Retinal pigment epithelial cell (primary cell): ENCODE measurements around the gene RAC2.

Experiments
- DNase-seq: peaks from one replicate; pipeline ENCODE4 v3.0.0-alpha.2; 2010; ENCODE audit warnings: low read depth
- H3K4me3 ChIP-seq: 2 replicates; pipeline ENCODE4 v1.5.1; 2011; ENCODE audit warnings: mild to moderate bottlenecking, low read length, control low read depth, moderate library complexity
- TF ChIP-seq, protein P1 (sequence below): conservative IDR thresholded peaks from 2 replicates; pipeline ENCODE4 v1.5.1; 2011; ENCODE audit warnings: low read depth, low read length, control low read depth, inconsistent platforms

Gene RAC2

DNA sequence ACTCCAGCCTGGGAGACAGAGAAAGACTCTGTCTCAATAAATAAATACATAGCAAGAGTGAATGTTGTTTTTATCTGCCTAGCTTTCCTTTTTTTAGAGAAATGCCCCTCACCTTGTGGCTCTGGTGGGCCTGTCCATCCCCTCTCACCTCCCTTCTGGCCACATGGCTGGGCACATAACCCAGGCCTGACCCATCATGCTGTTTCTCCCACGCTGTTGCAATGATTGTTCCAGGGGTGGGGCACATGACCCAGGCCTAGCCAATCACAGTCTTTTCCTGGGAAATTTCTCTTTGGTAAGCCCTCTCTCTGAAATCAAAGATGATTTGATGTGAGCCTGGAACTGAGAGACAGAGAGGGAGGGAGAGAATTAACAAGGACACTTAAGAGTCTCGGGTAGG lies 32.7 kb upstream of the RAC2 start:
- TF ChIP-seq, protein P1, sequence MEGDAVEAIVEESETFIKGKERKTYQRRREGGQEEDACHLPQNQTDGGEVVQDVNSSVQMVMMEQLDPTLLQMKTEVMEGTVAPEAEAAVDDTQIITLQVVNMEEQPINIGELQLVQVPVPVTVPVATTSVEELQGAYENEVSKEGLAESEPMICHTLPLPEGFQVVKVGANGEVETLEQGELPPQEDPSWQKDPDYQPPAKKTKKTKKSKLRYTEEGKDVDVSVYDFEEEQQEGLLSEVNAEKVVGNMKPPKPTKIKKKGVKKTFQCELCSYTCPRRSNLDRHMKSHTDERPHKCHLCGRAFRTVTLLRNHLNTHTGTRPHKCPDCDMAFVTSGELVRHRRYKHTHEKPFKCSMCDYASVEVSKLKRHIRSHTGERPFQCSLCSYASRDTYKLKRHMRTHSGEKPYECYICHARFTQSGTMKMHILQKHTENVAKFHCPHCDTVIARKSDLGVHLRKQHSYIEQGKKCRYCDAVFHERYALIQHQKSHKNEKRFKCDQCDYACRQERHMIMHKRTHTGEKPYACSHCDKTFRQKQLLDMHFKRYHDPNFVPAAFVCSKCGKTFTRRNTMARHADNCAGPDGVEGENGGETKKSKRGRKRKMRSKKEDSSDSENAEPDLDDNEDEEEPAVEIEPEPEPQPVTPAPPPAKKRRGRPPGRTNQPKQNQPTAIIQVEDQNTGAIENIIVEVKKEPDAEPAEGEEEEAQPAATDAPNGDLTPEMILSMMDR: no peak
- DNase-seq: no peak
- no peak overlapping the region for H3K4me3 ChIP-seq

DNA sequence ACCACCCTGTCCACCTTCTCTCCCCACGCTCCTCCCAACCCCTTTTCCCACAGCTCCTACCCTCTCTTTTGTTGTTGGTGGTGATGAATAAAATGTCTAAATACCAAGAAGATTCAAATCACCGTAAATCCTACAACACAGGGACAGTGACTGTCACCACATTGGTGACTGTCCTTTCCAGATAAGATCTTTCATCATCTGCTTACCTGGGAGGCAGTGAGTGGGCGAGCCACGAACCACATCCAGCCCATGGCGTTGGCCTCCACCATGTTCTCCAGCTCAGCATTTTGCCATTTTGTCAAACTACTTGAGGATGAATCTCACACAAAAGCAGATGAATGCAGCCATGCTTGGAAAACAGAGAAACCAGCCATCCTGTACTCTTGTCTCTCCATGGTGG lies 31.6 kb upstream of the RAC2 start:
- TF ChIP-seq, protein P1: no peak
- no peak overlapping the region for H3K4me3 ChIP-seq
- no peak for DNase-seq

DNA sequence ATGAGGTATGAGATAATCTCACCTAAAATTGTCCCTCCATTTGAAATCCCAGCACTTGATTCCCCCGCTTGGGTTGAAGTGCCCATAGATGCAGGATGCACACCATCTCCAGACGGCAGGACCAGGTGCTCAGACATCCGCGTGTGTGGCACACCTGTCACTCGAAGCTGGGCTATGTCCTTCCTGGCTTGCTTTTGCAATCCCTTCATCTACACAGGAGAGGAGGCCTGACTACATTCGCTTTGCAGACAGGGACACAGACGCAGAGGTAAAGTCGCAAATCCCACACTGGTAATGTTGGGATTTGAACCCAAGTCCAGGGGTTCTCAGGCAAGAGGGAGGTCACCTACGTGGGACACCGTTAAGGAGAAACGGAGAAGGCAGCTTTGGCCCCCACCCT lies 31.1 kb upstream of the RAC2 start:
- no peak for DNase-seq
- TF ChIP-seq, protein P1: no peak
- H3K4me3 ChIP-seq: no peak overlapping the region

DNA sequence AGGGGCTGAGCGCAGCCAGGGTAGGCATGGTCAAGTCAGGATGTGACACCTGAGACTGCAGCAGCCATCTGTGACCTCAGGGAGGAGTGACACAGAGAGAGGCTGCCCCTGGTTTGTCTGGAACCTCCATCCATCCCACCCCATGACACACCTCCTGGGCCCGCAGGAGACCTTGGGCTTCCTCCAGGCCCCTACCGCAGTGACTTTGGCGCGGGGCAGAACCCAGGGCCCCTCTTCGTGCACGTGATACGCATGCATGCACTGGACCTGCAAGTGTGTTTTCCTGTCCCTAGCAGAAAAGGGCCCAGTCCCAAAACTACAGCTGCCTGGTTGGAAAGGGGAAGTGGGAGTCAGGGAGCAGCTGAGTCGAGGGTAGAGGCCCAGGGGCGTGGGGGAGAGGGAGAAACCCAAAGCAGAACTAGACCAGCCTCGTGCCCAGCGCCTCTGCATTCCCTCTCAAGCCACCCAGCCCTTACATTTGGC lies 30.4 kb upstream of the RAC2 start:
- no peak overlapping the region for H3K4me3 ChIP-seq
- no peak for DNase-seq
- TF ChIP-seq, protein P1: no peak

DNA sequence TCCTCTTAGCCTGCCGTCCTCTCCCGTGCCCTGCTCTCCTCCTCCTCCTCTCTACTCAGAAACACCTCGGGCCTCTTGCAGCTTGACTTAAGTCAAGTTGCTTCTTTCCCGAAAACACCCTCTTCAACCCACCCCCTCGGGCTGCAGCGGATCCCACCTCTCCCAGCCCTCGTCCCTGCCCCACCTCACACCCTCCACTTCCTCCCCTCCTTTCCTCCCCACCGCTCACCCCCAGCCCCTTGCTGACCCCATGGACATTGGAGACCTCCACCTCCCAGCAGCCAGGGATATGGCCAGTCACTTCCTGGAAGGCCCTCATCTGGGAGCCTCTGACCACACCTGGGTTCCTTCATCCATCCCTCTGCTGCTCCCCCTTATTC lies 29.8 kb upstream of the RAC2 start:
- DNase-seq: no peak
- TF ChIP-seq, protein P1: no peak
- no peak overlapping the region for H3K4me3 ChIP-seq

DNA sequence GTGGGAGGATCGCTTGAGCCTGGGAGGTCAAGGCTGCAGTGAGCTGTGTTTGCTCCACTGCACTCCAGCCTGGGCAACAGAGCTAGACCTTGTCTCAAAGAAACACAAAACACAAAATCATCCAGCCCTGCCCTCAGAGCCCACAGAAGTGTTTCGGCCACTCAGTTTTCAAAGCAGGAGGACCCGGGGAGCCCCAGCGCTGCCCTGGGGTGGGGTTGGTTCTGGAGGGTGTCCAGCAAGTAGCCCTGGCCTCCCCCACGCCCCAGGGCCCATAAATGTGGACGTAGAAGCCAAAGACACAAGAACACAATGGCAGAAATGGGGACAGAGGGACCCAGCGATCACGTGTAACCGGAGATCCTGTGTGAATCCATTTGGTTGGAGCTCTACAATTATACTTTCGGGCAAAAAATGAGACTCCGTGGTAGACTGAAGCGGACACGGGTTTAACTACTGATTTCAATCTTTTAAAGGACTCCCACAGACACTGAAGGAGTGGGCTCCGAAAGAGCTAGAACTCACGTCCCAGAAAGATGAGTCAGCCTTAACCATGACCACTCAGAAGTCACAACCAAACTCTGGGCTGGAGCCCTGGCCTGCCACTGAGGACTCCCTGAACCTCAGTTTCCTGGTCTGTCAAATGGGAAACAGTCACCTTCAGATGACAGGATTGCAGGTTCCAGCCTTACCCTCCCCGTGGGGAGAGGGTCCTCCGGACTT lies 29.2 kb upstream of the RAC2 start:
- no peak overlapping the region for H3K4me3 ChIP-seq
- no peak for DNase-seq
- TF ChIP-seq, protein P1: no peak

DNA sequence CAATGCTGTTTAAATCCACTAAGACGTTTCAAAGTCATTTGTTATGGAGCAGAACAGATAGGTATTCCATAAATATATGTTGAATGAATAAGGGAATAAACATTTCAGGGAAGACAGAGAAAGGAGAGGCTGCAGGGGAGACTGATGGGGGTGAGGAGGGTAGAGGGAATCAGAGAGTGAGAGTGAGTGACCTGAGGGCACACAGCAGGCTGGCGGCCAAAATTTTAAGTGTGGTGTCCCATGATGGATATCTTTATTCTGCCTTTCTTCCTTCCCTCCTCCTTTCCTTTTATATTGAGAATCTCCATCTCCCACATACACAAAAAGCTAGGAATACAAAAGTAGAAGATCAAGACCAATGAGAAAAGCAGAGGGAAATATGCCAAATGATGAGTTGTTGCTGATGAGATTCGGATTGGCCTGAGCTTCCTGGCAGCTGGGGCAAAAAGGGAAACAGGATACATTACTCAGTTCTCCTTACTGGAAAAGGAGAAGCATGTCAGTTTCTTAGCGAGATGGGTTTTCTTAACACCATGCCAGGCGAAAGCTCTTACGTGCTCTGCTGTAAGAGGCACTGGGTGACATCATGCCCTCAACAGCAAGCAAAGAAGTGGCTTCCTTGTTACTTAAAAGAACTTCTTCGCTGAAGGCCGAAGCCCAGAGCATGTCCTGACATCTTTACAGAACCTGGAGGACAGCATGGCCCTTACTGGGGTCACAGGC lies 27.0 kb upstream of the RAC2 start:
- H3K4me3 ChIP-seq: no peak overlapping the region

More for the DNA sequence above, 27.0 kb upstream of the RAC2 start:
- TF ChIP-seq, protein P1: no peak
- no peak for DNase-seq
